Brain microvascular endothelial cell (primary cell): ENCODE measurements around the gene GUCY2D.
"Not testable (repeated sequence)": the region's sequence is repeated elsewhere in the genome, so short reads cannot be mapped to it uniquely, and the experiment has no call there.

Experiments used
- DNase-seq: peaks from one replicate; pipeline ENCODE4 v3.0.0-alpha.2; 2020
- H3K27ac ChIP-seq: fragments of 250-450 bp; sonication (Bioruptor Pico); 2 replicates; pipeline ENCODE4 v1.5.1; 2020; ENCODE audit warnings: mild to moderate bottlenecking, moderate library complexity
- H3K27me3 ChIP-seq: fragments of 250-450 bp; sonication (Bioruptor Pico); replicated peaks from 2 replicates; pipeline ENCODE4 v1.5.1; 2020; ENCODE audit warnings: mild to moderate bottlenecking
- H3K36me3 ChIP-seq: fragments of 250-450 bp; sonication (Bioruptor Pico); replicated peaks from 2 replicates; pipeline ENCODE4 v1.5.1; 2020; ENCODE audit warnings: mild to moderate bottlenecking
- H3K4me3 ChIP-seq: 2 replicates; pipeline ENCODE4 v1.5.1; 2011; ENCODE audit warnings: low read depth, mild to moderate bottlenecking, control low read depth, low read length, moderate library complexity
- CTCF ChIP-seq: IDR thresholded peaks from 2 replicates; pipeline ENCODE4 v1.5.1; 2011; ENCODE audit warnings: low read depth, mild to moderate bottlenecking, moderate library complexity, low read length, control low read depth, inconsistent platforms; ENCODE audit errors: missing control alignments
- in situ Hi-C: cut with HindIII; loops from 2 replicates; pipeline ENCODE4 v1.10.0; 2017; ENCODE audit warnings: low sequenced_read_pairs, low pct_ligation_motif_present

Gene GUCY2D

GRCh38 chr17:8060274-8060673 is 57.9 kb downstream of the GUCY2D start:
- in situ Hi-C loops = no loop called here
- Histone ChIP-seq H3K4me3 (no peak overlapping the region), H3K36me3 (no peaks in the 10 kb centered on the region), H3K27me3 (peaks cover 44% of the 10 kb centered on the region), H3K27ac (no peak overlapping the region)
- peak; percentile 63 for DNase-seq
- peak; percentile 66 for TF ChIP-seq CTCF

- H3K27ac ChIP-seq, H3K36me3 ChIP-seq, in situ Hi-C loops, H3K4me3 ChIP-seq, DNase-seq: not testable (repeated sequence)
- H3K27me3 ChIP-seq = peaks cover 53% of the 10 kb centered on the region
Observed at GRCh38 chr17:8061851-8062250, 59.4 kb downstream of the GUCY2D start.

GRCh38 chr17:8062435-8062806 is 60.0 kb downstream of the GUCY2D start:
- TF ChIP-seq CTCF = no peak
- H3K27ac ChIP-seq = no peak overlapping the region
- in situ Hi-C loops = no loop called here
- peak; percentile 39 for DNase-seq
- H3K27me3 ChIP-seq = peaks cover 55% of the 10 kb centered on the region
- H3K36me3 ChIP-seq = no peaks in the 10 kb centered on the region
- H3K4me3 ChIP-seq = no peak overlapping the region

GRCh38 chr17:8062807-8063483 is 60.5 kb downstream of the GUCY2D start:
- no peak overlapping the region for H3K27ac ChIP-seq
- H3K36me3 ChIP-seq = no peaks in the 10 kb centered on the region
- in situ Hi-C loops = no loop called here
- peaks cover 55% of the 10 kb centered on the region for H3K27me3 ChIP-seq
- DNase-seq = no peak
- TF ChIP-seq CTCF = no peak
- H3K4me3 ChIP-seq = no peak overlapping the region

GRCh38 chr17:8063761-8064534 is 61.5 kb downstream of the GUCY2D start:
- Histone ChIP-seq H3K27ac (no peak overlapping the region), H3K27me3 (peaks cover 55% of the 10 kb centered on the region), H3K4me3 (no peak overlapping the region), H3K36me3 (no peaks in the 10 kb centered on the region)
- in situ Hi-C loops = no loop called here
- no peak for TF ChIP-seq CTCF
- no peak for DNase-seq

GRCh38 chr17:8064561-8065019 is 62.2 kb downstream of the GUCY2D start:
- H3K27ac ChIP-seq = no peak overlapping the region
- no peak for DNase-seq
- peaks cover 51% of the 10 kb centered on the region for H3K27me3 ChIP-seq
- H3K4me3 ChIP-seq = no peak overlapping the region
- in situ Hi-C loops = no loop called here
- H3K36me3 ChIP-seq = no peaks in the 10 kb centered on the region
- TF ChIP-seq CTCF = no peak
